Stimulated activated CD8-positive, alpha-beta memory T cell treated with anti-CD3 and anti-CD28 coated beads, Interleukin-7, amount 100 ng/mL, for 1 hour (primary cell): Measurements from ENCODE around the gene UBE2D4.
A peak's percentile ranks its signal among the peaks of the same experiment; 100 is the strongest.

ENCODE experiments used
- DNase-seq, 2 donors: peaks; one replicate each; pipeline ENCODE4 v3.0.0-alpha.2; 2020; ENCODE audit warnings: low read depth in 2 of 2

Gene UBE2D4

DNA sequence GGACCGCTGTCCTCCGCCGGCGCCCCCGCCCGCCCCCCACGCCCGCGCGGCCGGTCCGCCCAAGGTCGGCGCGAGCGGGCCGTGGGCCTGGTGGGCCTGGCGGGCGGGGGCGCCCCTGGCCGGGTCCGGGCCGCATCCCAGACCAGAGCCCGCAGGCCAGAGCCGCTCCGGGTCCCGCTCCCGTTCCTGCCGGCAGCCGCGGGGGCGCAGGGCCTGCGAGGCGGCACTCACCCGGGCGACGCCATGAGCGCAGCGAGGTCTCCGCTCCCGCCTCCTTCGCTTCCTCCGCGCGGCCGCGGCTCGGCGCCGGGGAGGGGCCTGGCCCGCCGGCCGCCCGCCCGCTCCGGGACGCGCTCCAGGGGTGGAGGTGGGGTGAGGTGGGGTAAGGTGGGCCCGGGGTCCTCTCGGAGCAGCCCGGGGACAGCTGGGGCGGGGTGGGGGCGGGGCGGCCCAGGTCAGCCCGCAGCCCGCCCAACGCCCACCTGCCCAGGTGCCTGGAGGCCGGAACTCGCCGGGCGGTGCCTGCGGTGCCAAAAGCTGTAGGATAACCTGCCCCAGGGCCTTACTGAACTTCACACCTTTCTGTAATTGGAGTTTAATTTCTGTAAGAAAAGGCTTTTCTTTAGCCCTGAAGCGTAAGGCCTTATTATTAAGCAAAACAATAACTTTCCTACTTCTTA is 19.8 kb upstream of the UBE2D4 start, which contains the start of gene URGCP:
Gene URGCP, minus strand, starts transcription at position 266 of the 680 bp plus-strand sequence. Its CDS starts 21 bp downstream, at position 245.
- DNase-seq, result peak; percentile 17 to 23

DNA sequence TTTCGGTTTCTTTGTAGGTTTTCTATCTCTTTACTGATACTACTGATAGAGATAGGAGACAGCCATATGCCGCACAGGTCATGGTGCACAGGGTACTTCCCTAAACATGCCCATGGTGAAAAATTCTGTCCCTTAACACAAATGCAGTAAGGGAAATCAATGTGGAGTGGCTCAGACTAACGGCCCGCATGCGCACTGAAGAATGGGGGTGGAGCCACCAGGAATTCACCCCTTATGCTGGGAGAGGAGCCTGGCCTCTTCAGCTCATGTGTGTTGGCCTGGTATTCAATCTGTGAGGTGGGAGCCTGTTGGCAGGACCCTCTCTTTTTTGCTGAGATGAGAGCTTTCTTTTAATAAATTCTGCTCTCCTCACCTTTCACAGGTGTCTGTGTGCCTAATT is 11.4 kb upstream of the UBE2D4 start:
- no peak for DNase-seq

DNA sequence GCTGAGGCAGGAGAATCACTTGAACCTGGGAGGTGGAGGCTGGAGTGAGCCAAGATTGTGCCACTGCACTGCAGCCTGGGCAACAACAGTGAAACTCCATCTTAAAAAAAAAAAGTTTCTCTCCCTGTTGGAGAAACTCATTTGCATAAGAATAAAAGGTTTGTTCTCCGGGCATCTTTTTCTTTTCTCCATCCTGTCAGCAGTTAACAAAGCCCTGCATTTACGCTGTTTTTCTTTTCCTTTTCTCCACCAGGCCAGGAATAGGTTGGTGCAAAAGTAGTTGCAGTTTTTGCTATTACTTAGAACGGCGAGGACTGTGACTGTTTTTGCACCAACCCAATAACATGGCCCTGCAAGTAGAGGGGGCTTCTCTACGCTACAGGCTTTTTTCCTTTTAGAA is 10.3 kb upstream of the UBE2D4 start:
- DNase-seq, result no peak

DNA sequence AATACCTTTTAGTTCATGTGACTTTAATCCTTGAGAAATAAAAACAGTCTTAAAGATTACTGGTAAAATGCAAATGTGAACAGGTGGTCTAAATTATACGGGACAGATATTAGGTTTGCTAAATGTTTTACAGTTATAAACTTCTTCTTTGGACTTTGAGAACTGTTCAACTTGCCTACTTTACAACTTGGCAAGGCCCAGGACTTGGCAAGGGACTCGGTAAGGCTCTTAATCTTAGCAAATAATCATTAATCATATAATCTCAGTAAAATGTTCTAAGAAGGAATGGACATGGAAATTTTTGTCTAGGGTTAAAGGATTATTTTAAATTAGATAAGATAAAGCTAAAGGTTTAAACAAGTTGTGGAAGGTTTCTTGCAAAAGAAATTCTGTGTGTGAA is 4.8 kb upstream of the UBE2D4 start:
- DNase-seq, result no peak

DNA sequence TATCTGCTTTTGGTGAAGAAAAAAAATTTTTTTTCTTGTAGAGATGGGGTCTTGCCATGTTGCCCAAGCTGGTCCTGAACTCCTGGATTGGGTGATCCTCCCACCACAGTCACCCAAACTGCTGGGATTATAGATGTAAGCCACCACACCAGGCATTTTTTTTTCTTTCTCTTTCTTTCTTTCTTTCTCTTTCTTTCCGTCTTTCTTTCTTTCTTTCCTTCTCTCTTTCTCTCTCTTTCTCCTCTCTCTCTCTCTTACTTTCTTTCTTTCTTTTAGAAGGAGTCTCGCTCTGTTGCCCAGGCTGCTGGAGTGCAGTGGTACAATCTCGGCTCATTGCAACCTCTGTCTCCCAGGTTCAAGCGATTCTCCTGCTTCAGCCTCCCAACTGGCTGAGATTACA is 3.5 kb upstream of the UBE2D4 start:
- no peak for DNase-seq

DNA sequence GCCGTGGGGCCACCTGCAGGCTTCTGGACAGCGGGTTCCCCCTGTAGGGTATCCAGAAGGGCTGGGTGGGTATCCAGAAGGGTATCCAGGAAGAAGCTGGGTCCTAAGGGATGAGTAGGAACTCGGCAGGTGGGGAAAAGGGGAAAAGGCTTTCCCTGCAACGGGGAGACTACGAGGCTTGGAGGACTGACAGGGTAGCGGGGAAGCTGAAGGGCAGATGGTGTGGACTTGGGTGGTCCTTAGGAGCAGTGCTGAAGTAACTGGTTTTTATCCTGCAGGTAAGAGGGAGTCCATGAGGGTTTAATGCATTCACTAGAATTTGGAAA is 525 bp downstream of the UBE2D4 start:
- no peak for DNase-seq

DNA sequence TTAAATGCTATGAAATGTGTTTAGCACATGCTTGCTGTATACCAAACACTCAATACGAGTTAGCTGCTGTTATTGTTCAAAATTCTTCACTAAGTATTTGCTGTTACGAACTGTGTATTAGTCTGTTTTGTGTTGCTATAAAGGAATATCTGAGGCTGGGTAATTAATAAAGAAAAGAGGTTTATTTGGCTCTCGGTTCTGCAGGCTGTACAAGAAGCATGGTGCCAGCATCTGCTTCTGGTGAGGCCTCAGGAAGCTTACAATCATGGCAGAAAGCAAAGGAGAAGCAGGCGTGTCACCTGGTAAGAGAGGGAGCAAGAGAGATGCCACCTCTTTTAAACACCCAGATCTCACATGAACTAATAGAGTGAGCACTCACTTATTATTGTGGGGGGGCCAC is 1.6 kb downstream of the UBE2D4 start:
- no peak for DNase-seq

DNA sequence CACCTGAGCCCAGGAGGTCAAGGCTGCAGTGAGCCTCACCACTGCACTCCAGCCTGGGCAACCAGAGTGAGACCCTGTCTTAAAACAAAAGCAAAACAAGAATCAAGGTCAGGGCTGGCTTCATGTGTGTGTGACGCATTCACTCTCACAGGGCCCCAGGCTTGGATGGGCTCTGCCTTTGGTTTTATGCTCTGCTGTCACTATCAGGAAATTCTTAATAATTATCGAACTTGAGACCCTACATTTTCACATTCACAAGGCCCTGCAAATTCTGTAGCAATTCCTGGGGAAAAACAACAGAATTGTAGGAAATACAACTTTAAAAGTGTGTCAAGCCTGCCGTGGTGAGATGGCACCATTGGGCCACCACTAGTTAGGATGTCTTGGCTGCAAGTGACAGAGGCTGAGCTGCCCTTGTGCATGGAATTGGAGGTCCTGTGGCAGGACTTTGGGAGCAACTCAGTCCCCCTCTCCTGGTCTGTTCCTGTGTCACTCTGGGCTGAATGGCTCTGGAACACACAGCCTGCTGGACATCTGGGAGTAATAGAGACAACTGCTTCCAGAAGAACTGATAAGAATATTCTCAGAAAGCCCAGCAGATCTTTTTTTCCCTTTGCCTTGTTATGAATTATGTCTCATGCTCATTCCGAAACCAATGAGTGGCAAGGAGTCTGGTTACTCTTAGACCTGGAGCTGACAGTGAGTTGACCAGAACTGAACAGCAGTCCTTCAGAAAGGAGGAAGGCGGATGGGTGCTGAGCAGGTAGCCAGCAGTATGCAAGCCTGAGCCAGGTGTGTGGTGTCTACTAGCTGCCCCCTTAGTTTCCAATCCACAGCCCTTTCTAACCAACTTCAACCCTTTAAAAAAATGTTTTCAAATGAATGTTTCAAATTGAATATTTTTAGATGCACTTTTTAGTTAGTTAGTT is 3.6 kb downstream of the UBE2D4 start:
- DNase-seq, result no peak

DNA sequence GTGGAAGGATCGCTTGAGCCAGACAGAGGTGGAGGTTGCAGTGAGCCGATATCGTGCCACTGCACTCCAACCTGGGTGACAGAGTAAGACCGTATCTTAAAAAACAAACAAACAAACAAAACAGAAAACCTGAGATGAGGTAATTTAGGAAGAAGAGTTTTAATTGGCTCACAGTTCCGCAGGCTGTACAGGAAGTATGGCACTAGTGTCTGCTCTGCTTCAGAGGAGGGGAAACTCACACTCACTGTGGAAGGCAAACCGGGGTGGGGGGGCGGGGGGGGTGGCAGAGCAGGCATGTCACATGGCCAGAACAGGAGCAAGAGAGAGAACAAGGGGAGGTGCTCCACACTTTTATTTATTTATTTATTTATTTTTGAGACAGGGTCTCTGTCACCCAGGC is 5.1 kb downstream of the UBE2D4 start:
- no peak for DNase-seq

DNA sequence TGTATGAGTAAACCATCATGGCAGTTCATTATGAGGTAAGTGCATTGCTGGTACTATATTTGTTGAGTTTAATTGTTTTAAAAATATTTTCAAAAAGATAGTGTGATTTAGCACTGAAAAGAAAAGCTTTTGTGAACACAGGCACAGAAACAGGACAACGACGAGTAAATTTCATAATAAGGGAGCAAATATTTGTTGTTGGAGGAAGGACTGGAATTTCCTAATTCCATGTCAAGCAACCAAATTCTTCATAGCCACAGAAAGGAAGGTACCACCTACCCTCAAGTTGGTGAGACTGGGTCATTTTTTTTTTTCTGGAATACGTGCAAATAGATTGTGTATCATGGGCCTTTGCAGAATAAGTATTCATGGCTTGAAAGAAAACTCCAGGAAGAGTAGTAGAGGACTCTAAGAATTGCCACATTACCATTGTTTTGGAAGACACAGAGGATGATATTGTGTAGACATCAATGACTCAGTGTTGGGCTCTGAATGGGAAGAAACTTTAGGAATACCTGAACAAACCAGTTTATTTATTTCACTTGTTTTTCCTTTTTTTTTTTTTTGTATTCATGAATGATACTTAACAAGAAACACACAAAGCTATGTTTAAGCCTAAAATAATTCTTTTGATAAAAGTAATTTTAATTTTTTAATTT is 7.8 kb downstream of the UBE2D4 start:
- DNase-seq, result no peak

DNA sequence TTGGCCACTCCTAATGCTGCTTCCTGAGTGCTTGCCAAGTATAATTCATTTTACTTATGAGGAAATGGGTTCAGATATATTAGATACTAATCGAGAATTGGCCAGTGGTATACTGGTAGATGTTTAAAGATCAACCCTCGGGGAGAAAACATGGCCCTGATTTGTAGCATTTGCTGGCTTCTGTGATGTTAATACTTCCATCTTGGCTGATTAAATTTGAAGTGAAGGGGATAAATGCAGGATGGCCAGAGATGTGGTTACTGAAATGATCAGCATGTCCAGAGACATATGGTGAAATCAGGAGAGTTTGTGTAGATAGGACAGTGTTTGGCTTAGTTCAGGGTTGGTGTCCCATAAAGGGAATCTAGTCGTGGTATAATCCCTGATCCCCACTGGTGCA is 11.2 kb downstream of the UBE2D4 start:
- DNase-seq, result no peak

DNA sequence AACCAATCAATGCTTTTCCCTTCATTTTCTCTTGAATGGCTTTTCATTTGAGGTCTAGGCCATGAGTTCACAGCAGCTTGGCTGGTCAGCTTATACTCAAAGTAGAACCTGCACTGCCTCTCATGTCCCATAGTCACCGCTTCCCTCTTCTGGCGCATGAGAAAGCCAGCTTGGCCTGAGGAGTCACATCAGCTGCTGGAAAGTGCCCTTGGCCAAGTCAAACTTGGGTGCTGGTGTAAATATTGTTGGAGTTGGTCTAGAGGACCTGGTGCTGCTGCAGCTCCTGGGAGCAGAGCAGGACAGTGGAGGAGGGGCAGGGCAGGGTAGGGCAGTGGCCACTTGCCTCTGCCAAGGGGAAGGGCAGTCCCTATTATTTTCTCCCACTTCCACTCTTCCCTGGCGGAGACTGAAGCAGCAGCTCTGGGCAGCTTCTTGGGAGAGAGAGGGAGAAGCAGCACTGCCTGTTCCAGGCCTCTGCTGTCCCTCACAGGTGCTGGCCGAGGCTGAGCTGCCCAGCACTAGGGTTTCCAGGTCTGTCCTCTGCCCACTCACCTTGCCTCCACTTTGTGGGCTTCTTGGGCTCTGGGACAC is 12.8 kb downstream of the UBE2D4 start:
- DNase-seq, result no peak

DNA sequence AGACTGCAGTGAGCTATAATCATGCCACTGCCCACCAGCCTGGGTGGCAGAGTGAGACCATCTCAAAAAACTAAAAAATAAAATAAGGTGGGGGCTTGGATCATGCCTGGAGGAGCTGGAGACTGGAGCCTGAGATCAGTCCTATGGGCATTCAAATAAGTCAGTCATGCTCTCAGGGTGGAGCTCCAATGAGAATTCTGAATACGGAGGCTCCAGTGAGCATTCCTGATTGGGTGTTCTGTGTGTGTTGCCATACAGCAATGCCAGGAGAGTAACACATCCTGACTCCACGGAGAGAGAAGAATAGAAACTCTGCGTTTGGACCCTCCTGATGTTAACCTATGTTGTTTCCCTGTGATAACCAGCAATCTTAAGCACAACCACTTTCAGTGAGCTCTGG is 16.0 kb downstream of the UBE2D4 start:
- no peak for DNase-seq

DNA sequence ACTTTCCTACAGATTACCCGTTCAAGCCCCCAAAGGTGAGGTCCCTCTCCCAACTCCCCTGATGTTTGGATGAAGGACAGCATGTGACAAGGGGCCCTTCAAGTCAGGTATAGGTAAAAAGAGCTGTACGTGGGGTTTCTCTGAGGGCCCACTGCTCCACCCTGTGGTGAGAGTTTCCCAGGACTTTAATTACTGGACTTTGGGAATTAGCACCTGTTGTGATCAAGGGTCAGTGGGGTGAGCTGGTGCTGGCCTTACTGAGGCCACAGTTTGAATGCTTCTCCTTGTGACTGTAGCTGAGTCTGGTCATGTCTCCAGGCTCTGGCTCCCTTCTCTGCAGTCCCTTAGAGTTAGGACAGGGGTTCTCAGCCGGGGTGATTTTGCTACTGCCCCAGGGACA is 16.8 kb downstream of the UBE2D4 start:
- DNase-seq, result no peak

DNA sequence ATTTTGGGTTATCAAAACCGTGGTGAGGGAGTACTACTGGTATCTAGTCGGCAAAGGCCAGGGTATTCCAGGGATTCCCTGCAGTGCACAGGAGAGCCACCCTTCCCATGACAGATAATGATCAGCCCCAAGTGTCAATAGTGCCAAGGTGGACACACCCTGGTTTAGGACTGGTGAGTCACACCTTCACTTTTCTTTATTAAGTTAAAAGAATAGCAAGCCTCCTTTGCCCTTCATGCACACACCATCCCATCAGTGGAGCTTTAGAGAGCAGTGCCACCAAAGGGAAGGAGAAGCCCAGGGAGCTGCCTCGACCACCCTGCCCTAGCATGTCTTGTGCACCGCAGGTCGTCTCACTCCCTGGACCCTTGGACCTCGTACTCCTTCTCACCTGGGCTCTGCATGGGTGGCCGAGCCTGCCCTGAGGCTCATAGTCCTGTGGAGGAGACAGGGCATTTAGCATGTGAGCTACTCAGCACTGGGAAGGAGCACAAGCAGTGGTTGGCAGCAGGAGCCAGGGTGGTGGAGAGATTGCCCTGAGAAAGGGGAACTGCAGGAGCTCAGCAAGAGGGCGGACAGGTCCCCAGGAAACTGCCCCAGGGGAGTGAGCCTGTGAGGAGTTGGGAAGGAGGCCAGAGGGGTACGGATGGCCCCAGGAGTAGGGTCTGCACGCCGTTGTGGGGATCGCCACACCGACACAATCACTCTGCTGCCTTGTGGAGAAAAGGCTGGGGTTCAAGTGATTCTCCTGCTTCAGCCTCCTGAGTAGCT is 17.4 kb downstream of the UBE2D4 start:
- DNase-seq, result no peak

DNA sequence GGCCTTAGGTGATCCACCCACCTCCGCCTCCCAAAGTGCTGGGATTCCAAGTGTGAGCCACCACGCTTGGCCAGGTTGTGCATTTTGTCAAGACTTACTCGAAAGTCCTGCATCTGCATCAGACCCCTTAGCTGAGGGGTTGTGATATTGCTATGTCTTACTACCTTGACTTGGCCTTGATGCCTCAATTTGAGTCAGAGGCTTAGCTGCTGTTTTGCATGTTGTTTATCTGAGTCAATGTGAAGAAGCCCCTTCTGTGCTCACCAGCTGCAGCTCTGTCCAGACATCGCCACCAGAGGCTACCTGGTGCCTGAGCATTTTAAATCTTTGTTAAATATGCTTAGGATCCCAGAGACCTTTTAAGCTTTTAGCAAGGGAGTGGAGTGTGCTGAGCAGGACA is 18.1 kb downstream of the UBE2D4 start:
- no peak for DNase-seq

DNA sequence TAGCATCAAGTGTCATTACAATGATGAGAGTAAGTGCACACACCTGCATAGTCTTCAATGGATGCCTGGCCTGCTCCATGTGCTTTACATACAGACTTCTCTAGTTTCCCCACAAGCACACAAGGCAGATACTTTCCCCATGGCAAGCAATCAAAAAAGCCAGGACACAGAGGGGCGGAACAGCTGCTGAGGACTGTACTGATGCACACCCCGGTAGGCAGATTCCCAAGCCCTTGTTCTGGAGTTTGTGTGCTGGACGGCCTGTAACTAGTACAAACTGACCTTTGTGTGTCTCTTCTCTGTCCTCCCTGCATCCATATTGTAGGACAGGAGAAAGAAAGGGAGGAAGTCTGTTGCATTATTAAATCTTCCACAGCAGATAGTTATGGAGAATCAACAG is 25.8 kb downstream of the UBE2D4 start:
- no peak for DNase-seq

DNA sequence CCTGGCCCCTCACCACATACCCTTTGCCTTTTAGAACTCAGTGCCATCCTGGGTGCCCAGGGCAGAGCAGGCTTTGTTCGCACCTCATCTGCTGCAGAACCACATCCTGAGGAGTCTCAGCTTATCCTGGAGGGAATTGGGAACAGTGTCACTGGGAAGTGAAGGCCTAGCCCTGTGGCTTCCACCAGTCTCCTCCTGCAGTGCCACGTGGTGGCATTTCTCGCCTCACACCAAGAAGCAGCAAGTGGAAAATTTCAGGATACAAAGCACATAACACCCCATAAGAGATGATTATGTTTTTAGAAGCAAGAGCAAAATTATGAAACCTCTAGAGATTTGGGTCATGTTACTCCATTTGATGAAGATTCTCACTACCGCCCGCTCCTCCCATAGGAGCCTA is 26.8 kb downstream of the UBE2D4 start:
- DNase-seq, result no peak

DNA sequence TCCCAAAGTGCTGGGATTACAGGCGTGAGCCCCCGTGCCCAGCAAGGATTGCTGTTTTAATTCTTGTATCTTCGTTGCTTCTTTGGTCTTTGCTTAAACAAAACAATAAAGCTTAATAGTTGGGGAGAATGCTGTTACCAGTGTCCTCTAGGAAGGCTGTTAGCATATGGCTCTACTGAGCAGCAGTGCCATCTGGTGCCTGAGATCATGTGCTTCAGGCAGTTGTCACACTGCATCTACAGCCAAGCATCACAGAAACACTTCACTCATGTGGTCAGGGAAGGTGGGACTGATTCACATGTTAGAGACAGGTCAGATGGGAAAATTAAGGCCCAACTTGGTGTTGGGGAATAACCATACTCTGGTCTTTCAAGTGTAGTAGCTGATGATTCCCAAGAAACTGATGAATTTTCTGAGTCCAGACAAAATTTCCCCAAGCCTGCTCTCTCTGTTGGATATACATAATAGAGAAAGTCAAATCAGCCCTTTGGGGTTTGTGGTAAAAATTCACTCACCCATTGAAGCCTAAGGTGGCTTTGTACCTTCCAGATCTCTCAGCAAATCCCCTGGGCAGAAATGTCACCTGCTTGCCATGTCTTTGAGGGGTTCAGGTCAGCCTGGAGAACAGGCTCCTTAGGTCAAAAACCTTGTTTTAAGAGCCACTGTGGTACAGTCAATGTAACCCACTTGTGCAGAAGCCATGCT is 28.4 kb downstream of the UBE2D4 start:
- no peak for DNase-seq

DNA sequence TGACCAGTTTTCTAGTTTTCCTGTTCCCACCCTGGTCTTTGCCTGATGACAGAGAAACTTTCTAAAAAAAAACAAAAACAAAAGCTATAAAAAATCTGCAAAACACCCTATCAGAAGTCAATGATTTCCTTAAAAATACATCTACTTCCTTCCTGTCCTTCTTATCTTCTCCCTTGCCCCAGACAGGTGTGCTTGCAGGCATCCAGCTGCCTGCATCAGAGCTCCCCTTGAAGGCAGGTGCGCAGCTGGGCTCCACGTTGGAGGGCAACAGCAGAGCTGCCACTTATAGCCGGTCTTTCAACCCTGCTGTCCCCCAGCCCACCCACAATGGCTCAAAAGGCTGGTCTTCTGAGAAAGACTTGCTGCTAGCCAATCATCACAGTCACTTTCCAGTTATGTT is 29.8 kb downstream of the UBE2D4 start:
- DNase-seq, result no peak

DNA sequence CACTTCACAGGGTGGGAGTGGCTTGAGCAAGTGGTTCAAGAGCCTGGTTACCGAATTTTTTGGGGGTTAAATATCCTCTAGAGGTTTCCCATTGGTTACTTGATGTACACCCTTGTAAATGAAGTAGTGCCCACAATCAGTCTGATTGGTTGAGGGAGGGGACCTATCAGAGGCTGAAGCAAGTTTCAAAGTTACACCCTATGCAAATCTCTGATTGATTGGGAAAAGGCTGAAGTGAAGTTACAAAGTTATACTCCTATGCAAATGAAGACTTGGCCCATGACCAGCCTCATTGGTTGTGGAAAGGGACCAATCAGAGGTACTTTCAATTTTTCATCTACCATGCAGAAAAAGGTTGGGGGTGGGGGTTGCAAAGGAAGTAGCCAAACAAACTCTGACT is 34.7 kb downstream of the UBE2D4 start:
- no peak for DNase-seq
